AG08396 (cell line): ENCODE measurements around the gene SMIM32.

Source experiments
- DNase-seq: peaks from one replicate; pipeline ENCODE4 v3.0.0; 2012; ENCODE audit warnings: low spot score, mixed read lengths

The SMIM32 gene

DNA sequence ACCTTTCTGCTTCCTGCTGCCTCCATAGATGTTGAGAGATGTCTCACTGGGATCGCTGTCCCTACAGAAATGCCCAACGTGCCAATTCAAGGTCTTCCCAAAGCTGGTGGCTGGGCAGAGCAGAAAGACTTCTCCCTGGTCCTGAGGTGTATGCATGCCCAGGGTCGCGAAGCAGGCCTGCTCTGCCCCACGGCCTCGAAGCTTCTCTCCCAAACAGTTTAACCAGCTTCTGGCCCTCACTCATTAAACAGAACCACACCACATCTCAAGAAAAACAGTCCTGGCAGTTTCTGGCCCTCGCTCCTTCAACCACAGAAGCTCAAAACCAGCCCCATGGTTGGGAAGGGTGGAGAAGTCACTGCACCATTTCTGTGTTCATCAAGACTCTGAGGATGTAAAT is 14.7 kb upstream of the SMIM32 start:
- DNase-seq, result no peak

DNA sequence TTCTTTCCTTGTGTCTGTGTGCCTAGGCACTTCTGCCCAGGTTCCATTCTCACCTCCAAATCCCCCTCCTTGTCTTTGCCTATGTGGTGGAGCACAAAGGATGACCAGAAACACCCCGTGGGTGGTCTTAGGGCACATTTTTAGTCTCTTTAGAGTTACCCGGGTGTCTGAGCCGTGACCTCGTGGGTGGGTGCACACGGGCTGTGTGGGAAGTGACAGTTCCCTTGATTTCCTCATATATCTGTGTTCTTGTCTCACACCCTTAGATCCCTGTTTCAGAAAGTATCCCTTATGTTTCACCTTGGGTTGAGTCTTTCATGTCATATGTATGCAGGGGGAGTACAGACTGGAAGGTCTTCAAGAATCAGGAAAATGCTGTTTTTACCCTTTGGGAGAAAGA is 13.4 kb upstream of the SMIM32 start:
- no peak for DNase-seq

DNA sequence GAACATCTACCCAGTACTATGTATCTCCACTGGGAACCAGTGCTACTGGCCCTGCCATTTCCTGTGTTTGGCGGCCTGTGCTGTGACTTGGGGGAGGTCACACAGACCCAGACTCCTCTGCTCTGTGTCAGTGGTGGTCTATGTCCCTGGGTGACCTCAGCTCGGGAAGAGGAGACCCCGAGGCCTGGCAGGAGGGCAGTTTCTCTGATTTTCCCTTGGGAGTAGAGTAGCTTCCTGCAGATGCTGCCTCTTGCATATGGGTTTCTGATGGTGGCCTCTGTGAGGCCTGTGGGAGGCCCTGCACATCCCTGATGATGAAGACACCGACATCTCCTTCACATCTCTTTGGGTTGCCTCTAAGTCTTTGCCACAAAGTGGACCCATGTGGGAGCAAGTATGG is 13.0 kb upstream of the SMIM32 start:
- DNase-seq, result no peak

DNA sequence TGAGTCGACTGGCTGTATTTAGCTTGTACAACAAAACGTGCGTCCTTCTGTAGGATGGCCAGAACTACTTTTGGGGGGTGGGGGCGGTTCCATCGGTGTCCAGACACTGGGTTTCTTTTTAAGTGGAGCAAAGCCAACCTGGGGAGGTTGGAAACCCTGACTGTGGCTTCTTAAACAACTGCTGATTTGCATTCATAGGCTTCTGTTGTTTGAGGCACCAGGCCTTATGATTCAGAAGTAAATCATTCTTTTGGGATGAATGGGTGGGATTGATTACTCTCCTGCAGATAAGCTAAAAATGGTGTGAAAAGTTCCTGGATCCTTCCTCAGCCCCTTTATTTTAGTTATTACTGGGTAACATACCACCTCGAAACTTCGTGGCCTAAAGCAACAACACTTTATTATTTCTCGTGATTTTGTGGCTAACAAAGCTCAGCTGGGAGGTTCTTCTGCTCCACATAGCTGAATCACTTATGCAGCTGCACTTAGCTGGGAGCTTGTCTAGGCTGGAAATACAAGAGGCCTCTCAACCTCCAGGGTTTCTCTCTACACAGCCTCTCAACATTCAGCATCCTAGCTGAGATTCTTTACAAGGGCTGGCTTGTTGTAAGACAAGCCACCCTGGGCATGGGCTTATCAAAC is 12.2 kb upstream of the SMIM32 start:
- DNase-seq, result no peak

DNA sequence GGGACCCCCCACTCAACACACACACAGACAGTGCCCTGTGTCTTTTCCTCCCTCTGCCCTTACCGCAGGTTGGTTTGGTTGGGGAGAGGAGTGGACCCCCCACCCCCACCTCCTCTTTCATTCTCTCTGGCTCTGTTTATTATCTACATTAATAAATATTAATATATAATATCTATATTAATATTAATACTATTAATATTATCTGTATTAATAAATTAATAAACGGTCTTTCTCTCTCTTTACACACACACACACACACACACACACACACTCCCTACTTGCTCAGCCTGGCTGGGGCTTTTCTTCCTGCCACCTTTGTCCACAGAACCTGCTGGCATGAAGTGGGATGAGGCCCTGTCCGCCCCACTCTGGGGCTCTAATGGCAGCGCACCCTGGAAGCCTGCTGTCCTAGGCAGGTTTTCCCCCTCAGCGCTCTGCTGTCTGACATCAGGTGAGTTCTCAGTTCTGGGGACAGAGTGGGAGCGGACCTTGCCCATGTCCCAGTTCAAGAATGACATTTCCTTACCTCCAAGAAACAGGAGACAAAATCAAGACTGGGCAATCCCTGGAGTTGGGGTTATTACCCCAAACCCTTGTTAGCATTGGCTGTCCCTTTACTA is 10.5 kb upstream of the SMIM32 start:
- no peak for DNase-seq

DNA sequence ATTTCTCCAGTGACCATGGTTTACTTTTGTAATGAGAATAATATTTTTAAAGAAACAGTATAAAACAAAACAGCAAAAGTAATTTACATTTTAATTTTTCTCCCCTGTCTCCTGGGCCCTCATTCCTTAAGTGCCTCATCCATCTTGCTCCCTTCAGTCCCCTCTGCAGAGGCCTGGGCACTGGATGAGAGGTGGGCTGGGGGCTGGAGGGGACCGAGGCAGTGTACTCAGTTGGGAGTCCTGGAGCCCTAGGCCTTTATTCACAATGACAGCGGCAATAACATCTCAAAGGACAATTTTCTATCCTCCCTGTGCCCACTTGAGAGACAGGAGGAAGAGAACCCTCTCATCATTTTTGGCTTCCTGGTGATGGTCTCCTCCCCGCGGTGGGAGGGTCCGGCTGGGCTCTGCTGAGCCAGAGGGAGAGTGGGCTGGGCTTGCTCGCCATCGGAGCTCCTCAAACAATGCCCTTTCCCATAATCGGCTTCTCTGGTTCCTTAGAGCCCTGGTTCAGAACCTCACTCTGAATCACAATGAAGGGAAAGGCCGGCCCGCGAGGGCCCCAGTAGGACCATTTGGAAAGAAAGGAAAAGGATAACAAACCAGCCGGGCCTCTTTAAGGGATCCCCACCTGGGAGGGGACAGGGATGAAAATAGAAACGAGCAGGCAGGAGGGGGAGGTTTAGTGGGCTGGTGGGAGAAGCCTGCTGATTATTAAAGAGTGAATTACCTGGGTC is 9.7 kb upstream of the SMIM32 start:
- DNase-seq, result no peak

DNA sequence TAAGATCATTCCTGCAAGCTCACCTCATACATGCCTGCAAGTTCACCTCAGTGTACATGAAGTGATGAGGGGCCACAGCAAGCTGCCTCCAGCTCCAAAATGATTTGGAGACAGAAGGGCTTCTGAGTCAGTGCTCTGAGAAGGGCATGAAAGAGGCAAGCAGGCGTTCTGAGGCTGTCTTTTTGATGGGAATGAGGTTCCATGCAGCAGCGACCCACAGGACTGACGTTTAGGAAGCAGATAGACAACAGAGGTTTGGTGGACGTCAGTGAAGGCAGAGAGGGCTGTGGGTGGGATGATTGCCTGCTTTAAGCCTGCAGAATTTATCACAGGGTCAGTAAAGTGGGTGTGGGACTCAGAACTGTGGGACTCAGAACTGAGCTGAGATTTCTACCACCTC is 8.9 kb upstream of the SMIM32 start:
- no peak for DNase-seq

DNA sequence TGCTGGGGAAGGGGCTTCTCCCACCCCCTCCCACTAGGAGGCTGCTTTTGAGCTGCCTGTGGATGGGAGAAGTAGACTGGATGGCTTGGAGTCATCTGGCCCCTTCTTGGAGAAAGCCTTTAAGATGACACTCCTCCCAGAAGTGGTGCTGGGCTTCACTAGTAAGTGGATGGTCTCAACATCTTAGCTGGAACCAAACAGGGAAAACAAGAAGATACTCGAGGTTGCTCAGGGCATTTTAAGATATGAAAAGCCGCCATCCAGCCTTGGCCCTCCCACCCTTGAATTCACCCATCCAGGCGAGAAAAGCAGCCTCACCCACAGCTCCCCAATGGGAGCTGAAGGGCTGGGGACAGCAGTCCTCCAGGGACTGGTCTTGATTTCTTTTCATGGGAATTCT is 7.8 kb upstream of the SMIM32 start:
- DNase-seq, result no peak

DNA sequence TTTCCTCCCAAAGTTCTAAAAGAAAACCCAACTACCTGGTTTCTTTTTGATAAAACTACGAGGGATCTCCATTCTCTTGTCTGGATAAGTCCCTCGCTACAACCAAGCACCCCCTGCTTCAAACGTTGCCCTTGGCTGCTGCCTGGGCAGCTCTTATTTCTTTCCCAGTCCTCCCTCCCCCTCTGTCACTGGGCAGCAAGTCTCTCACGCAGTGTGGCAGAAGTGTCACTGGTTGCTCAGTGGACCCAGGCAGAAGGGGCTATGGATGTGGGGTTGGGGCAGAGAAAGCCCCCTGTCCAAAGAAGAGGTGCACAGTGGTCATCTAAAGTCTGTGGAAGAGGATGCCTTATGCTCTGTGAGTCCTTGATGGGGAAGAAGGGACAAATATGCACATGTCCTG is 7.2 kb upstream of the SMIM32 start:
- no peak for DNase-seq

DNA sequence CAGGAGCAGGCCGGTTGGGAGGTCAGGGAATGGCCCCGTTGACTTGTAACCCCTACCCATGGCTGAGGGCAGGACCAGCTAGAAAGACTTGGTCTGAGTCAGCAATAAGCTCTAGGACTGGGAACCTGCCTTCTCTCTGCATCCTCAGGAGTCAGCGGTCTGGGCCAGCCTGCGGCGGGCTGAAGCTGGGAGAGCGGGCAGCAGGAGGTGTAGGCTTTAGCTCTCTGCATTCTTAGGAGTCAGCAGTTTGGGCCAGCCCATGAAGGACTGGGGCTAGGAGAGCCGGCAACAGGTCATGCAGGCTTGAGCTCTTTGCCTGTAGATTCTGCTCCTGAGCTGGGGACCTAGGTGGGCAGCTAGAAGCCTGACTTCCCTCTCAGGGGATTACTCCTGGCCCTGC is 6.4 kb upstream of the SMIM32 start:
- DNase-seq, result no peak

DNA sequence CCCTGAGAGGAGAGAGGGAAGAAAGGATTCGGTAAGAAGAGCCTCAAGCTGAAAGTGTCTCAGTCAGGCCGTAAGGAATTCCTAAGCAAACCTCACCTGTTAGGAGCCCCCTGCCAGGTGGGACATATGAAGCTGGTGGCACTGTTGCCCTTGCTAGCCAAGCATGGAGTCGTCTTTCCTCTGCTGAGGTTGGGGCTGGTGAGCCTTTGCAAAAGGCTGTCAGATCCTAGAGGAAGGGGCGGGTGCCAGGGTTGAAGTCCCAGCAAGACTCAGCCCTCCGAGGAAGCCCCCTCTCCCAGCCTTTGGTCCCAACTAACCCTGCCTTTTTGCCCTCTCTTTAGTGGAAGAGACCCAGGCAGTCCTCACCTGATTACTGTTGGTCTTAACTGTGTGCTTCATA is 5.5 kb upstream of the SMIM32 start:
- no peak for DNase-seq

DNA sequence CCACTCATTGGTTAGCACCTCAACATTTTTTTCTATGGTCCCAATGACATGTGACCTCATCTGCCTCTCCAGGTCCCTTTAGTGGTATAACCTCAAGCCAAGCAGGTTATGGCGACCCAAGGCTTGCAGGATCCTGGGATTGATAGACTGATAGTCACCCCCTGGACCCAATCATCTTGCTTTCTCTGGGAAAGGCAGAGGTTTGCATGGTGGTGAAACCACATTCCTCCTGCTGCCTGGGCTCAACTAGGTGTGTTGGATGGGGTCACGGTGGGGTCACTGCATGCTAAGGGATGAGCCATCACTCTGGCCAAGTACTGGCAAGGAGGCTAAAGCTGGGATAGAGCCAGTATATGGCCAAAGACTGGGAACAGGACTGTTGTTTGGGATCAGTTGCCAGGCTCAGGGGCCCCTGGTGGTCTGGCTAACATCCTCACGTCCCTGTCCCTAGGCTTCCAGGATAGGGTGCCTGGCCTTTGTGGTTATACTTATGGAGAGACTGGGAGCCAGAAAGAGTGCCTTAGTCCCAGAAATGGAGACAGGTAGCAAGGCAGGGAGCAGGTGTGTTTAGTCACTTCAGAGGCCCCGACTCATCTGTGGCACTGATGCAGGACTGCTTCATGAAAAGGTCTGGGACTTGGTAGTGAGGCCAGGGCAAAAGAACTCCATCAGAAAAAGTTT is 4.6 kb upstream of the SMIM32 start:
- DNase-seq, result no peak

DNA sequence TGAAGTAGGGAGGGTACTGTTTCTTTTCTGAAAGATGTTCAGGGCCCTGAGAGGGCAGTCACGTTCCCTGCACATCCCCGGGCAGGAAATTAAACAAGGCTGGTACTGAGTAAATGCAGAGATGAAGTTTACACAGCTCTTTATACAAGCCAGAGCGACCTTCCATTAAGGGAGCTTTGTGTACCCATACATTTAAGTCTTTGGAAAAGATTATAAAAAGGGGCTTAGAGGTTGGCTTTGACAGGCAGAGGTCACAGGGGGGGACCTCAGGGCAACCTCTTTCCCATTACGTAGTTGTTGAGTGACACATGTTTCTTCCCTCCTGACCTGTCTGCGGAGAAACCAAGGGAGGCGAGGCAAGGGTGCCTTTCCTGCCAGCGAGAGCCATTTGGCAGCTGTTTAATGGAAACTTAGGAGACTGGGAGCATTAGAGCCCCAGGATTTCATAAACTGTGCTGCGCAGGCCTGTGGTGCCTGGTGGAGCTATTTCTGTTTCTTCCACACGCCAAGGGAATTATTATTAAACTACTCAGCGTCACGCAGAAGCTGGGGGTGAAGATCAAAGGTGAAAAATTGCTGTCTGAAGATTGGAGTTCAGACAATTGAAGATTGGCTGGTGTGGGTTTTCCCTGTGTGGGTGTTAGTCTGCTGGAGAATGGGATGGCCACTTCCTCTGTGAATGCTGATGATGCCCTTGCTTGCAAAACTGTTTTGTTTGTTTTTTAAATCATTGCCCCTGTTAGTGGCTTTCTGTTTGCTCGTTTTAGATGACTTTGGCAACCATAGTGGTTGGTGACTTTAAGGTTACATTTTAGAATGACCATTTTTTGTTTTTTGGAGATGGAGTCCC is 3.2 kb upstream of the SMIM32 start:
- DNase-seq, result no peak

DNA sequence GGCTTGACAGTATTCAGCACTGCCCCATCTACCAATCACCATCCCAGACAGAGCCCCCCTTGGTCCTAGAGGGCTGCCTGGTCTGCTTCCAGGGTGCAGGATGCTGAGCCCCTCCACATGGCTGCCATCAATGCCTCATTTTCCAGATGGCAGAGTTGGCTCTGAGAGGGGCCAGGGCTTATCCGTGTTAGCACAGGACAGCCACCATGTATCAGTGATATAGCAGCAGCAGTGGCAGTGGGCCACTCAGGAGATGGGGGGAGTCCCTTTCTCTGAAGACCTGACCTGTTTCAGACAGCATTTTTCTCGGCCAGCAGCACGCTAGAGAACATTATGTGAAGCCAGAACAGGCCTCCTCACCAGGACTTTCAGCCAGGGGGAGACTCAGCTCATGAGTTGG is 1.6 kb upstream of the SMIM32 start:
- no peak for DNase-seq

DNA sequence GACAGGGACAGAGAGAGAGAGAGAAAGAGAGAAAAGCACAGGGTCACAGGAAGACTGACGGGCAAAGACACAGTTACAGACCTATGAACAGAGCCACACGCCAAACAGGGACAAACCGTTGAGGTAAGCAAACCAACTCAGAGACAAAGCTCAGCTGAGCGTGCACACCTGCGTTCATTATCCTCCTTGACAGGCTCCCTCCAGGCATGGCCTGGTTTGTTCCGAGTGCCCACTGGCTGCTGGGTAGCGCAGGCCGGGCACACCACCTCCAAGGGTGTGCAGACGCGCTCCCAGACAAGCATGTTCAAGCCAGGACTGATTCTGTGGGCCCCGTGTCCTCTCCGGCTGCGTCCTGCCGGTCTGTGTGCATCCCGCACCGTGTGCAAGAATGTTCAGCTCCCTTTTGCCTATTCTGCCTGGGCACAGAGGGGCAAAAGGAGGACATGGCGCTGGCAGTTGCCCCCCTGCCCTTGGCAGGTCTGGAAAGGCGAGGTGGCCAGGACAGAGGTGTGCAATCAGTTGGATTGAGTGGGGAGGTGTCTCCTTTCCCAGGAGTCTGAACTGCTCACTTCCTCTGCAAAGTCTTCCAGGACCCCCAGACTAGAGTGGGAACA is 467 bp upstream of the SMIM32 start:
- peak; percentile 8 for DNase-seq

DNA sequence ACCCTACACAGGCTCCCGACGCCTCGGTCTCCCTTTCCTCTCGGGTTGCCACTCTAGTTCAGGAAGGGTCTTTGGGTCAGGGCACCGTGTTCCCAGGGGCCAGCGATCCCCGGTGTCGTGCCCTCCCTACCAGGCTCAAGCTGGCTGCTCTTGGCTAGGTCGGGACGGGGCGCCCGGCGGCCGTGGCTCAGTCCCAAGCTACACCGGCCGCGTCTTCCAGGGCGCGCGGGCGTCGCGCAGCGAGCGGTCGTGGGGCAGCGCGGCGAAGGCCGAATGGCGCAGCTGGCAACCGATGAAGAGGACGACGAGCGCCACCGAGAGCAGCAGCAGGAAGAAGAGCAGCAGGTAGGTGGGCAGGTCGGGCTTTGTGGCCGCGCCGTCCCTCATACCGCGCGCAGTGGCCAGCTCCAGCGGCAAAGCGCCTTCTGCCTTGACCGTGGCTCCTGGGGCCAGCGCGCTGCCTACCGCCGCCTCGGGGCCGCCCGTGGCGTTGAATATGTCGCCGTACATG is 892 bp downstream of the SMIM32 start:
- peak; percentile 38 for DNase-seq

DNA sequence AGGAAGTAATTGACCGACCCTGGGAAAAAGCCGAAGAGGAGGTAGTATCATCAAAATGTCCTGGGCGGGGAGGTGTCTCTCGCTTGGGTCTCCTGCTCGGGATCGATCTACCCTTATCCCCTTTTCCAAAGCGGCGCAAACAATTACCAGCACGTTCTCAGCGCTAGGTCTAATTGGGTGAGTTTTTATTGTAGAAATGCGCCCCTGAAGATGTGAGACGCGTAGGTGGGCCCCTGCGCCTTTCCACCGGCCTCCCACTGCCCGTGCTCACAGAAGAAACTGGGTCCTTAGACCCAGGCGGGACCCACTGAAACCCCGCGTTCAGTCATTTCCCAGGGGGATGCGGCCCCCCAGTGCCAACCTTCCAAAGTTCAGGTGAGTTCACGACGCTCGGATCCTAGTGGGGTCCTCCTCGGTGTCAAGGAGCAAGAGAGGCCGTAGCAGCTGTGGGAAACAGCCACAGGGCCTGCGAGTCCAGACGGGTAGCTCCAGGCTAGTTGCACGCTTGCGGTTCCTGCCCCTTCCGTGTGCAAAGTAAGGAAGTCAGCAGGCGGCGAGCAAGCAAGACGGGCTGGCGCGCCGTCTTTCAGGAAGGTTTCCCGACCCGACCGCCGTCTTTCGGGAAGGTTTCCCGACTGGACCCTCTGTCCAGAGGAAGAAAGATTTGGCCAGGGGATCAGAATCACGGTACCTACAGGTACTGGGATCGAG is 1.5 kb downstream of the SMIM32 start:
- peak; percentile 29 for DNase-seq

DNA sequence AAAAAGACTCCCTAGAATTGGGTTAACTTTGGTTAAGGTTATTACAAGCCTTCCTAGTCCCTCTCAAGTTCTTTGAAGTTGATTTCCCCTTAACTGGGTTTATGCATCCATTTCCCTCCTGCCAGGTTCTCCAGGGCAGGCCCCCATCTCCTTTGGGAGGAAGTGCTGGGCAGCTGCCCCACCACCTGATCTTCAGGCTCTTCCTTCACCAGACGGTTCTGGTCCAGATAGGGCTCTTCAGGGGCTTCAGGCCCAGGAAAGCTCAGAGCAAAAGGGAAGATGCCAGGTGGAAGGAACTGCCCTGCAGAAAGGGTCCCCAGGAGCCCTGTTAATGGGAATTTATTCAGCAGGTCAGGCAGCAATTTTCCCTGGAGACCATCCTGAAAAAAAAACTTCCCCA is 2.1 kb downstream of the SMIM32 start:
- peak; percentile 2 for DNase-seq

DNA sequence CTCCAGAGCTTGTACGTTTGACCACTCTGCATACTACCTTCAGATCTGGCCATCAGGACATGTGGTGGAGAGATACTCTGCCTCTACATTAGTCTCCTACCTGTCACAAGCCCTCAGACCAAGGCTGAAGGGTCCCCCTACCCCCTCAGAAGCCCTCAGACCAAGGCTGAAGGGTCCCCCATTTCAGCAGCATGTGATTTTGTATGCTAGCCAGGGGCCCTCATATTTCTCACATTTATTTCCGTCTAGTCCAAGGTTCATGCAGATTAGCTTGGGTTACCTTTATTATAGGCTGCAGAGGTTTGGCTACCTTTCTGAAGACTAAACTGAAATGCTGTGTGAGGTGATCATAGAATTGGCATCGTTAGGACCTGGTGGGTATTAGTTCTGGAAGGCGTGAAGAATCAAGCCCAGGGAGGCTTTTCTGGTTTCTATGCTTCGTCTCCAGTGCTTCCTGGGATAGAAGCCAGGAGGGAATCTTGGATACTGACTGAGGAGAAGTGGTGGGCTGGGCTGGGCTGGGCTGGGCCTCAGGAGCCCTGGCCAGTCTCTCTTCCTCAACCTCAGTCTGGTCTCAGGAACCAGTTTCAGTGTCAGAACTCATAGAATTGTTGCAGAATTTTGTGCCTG is 2.8 kb downstream of the SMIM32 start:
- no peak for DNase-seq

DNA sequence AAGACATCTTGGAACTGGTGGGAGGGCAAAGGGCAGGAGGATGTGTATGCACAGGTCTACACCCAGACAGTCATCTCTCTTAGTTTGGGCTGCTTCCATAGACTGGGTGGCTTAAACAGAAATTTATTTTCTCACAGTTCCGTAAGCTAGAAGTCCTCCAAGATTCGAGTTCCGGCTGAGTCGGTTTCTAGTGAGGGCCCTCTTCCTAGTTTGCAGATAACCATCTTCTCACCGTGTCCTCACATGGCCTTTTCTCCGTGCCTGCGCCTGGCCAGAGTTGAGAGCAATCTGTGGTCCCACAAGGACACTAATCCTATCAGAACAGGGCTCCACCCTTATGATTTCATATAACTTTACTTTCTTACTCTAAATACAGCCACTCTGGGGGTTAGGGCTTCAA is 4.1 kb downstream of the SMIM32 start:
- no peak for DNase-seq
